WI38 (cell line): ENCODE data around the gene SEL1L3.

Experiments used
- H3K4me3 ChIP-seq: 2 replicates; pipeline ENCODE4 v1.5.1; 2011; ENCODE audit warnings: low read depth, mild to moderate bottlenecking, control low read depth, low read length
- TF ChIP-seq, protein P1 (sequence below): IDR thresholded peaks from 2 replicates; pipeline ENCODE4 v1.5.1; 2012; ENCODE audit warnings: low read depth, mild to moderate bottlenecking, control low read depth, low read length

Gene SEL1L3

DNA sequence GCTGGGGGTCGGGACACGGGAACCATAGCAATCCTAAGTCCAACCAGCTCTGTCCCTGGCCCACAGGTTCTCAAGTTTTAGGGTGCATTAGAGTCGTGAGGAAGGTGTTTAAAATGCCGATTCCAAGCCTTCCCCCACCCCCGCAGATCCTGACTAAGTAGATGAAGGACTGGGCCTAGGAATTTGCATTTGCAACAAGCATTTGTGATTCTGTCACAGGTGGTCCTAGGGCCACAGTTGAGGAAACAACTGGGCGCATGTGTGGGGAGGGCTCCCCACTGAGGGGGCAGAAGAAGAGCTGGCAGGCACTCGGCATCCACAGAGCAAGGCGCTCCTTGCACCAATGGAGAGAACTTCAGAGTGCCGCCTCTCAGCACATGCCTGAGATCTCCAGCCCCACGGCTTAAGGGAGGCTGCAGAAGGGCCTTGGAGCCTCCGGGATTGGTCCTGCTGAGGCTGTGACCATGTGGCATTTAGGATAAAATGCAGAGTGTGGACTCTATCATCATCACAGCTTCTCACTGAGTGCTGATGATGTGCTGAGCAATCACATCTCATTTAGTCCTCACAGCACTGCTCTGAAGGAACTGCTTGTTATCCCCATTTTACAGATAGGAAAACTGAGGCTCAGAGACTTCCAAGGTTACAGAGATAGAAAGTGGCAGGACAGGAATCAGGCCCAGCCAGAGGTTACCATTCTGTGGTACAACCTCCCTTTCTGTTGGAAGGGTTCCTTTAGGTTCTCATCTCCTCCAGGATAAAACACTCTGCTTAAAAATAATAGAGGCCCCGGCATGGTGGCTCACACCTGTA is 16.7 kb downstream of the SEL1L3 start:
- TF ChIP-seq, protein P1, sequence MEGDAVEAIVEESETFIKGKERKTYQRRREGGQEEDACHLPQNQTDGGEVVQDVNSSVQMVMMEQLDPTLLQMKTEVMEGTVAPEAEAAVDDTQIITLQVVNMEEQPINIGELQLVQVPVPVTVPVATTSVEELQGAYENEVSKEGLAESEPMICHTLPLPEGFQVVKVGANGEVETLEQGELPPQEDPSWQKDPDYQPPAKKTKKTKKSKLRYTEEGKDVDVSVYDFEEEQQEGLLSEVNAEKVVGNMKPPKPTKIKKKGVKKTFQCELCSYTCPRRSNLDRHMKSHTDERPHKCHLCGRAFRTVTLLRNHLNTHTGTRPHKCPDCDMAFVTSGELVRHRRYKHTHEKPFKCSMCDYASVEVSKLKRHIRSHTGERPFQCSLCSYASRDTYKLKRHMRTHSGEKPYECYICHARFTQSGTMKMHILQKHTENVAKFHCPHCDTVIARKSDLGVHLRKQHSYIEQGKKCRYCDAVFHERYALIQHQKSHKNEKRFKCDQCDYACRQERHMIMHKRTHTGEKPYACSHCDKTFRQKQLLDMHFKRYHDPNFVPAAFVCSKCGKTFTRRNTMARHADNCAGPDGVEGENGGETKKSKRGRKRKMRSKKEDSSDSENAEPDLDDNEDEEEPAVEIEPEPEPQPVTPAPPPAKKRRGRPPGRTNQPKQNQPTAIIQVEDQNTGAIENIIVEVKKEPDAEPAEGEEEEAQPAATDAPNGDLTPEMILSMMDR, result no peak
- H3K4me3 ChIP-seq, result no peak overlapping the region

DNA sequence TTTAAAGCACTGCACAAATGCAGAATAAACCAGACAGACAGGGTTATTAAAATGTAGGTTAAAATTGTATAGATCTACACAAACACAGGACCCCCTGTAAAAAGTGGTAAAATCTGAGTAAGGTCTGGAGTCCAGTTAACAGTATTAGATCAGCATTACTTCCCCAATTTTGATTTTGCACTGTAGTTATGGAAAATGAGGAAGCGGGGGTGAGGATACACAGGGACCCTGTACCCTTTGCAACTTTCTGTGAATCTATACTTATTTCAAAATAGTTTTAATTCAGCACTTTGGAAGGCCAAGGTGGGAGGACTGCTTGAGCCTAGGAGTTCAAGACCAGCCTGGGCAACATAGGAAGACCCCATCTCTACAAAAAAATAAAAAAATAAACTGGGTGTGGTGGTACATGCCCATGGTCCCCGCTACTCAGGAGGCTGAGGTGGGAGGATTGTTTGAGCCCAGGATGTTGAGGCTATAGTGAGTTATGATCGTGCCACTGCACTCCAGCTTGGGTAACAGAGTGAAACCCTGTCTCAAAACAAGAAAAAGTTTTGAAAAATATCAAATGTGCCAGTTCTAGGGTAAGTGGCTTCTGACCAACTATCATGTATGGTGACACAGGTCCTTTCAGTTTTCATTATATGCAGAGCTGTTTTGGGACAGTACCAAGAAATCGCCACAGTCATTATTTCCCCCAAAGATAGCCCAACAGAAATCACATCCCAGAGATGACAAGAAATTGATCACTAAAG is 17.7 kb downstream of the SEL1L3 start:
- no peak overlapping the region for H3K4me3 ChIP-seq
- TF ChIP-seq, protein P1, result no peak

DNA sequence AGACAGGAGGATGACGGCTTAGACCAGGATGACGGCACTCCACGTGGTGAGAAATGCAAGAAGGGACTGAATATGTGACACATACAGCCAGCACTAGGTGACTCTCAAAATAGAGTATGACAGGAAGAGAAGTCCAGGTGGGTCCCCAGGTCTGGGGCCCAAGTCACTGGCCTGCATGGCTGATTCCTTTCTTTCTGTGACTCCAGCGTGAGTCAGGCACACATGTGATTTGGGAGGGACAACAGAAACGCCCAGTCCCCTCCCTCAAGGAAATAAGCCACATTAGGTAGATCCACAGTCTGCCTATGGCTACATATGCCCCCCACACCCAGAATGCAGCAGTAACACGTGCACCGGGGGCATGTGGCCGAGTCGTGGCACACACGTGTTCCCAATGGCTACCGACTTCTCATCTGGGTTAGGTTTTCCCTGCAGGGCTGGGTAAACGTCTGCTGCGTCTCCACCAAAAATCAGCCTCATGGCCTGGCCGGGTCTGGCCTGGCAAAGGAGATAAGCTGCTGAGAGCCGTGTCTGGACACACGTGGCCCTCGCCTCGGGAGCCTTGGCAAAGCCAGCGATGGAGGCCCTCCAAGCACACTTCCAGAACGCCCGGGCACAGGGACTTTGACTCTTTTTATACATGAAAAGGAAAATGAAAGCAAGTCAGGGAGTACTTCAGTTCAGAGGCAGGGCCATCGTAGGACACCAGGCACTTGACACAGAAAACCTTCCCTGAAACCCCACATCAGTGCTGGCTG is 19.3 kb downstream of the SEL1L3 start:
- H3K4me3 ChIP-seq, result no peak overlapping the region
- TF ChIP-seq, protein P1, result no peak

DNA sequence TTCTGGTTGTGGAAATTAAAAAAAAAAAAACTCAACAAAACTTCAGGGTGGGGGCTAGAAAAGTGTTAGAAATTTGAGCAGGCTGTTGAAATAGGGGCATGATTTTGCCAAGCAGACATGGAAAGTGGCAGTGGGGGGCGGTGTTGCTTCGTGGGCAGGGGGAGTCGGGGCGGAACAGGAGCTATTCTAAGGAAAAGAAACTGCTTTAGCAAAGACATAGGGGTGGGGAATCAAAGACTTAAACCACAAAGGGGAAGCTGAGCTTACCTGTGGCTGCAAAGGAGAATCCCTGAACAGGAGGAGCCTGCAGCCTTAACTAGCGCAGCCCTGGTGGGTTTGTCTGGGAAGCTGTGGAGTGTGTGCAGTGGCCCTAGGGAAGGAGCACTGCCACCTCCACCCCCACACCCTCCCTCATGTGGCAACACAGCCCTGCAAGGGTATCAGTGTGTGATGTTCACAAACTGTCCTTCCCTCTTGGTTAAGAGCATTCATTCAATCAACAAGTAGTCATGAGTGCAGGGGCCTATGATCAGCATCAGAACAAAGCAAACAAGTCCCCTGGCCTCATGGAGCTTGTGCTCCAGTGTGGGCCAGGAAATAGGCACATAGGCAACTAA is 20.5 kb downstream of the SEL1L3 start:
- TF ChIP-seq, protein P1, result no peak

DNA sequence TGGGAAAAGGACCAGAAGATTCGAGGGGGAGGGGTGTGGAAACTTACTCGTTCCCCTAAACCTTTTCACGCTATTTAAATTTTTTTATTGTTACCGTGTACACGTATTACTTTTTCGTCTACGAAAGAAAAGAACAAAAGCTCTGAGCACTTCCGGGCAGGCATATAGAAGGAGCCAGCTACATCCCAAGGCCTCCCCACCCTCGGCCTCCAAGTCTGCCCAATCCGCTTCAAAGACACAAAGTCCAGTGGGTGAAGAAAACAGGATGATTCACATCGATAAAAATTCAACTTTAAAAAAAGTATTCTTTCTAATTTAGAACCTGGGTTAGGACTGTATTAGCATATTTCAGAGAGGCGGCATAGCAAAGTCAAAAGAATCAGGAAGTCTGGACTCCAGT is 23.1 kb downstream of the SEL1L3 start:
- no peak overlapping the region for H3K4me3 ChIP-seq
- TF ChIP-seq, protein P1, result no peak

More for the DNA sequence above, 20.5 kb downstream of the SEL1L3 start:
- no peak overlapping the region for H3K4me3 ChIP-seq

DNA sequence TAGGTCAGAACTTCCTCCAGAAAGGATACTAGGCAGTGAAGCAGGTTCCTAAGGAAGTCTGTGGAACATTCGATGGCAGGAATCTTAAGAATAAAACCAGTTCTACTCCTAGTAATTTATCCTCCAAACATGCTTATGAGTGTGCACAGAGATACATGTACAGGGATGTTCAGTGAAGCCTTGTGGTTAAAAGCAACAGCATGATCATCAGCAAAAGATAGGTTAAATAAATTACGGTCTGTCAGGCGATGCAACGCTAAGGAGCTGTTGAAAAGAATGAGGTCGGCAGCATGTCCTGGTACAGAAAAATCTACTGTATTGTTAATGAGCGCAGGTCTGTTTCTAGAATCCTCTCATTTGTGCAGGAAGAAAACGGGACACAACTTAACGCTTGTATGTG is 23.6 kb downstream of the SEL1L3 start:
- TF ChIP-seq, protein P1, result no peak
- H3K4me3 ChIP-seq, result no peak overlapping the region
